OCI-LY7 (cell line): ENCODE measurements around the gene GJC2. TPM values are rescaled to one million over a fixed set of nuclear protein-coding genes. Genes with fewer than 3 reads are reported as not detected.

Source experiments
- BruUV-seq: library from RNA; stranded (reverse); fragments of 400-500 nt; replicated peaks from 2 replicates; lab custom pipeline; 2021; lab: Mats Ljungman, UMichigan
- CTCF ChIA-PET: fragments of 300-600 bp; sonication (Branson Sonifier 250); formaldehyde crosslinking; loops from one replicate; lab custom pipeline; 2022; ENCODE audit warnings: antibody characterized with exemption; ENCODE audit not compliant: unreplicated experiment; lab: Charles Lee
- POLR2A ChIA-PET: fragments of 300-600 bp; sonication (Branson Sonifier 250); formaldehyde crosslinking; loops from one replicate; lab custom pipeline; 2022; ENCODE audit warnings: antibody characterized with exemption; lab: Charles Lee
- DNase-seq: peaks from one replicate; pipeline ENCODE4 v3.0.0-alpha.2; 2015; ENCODE audit warnings: low spot score
- H2AFZ ChIP-seq: fragments of 200-600 bp; sonication (generic), shearing (Covaris generic); 2 replicates; pipeline ENCODE4 v1.6.1; 2014; ENCODE audit warnings: mild to moderate bottlenecking, antibody characterized with exemption, low read length, moderate library complexity
- H3K27ac ChIP-seq: fragments of 200-600 bp; sonication (generic); 2 replicates; pipeline ENCODE4 v1.5.1; 2014; ENCODE audit warnings: mixed run types, low read depth, mild to moderate bottlenecking, moderate library complexity, low read length, inconsistent platforms; ENCODE audit not compliant: poor library complexity, severe bottlenecking
- H3K36me3 ChIP-seq: fragments of 200-600 bp; sonication (generic); 2 replicates; pipeline ENCODE4 v1.6.1; 2014; ENCODE audit warnings: mild to moderate bottlenecking, antibody characterized with exemption, low read length, moderate library complexity, mixed read lengths; ENCODE audit not compliant: insufficient read depth
- H3K4me1 ChIP-seq: fragments of 200-600 bp; sonication (generic); 2 replicates; pipeline ENCODE4 v1.5.1; 2014; ENCODE audit warnings: mild to moderate bottlenecking, low read length; ENCODE audit not compliant: insufficient read depth, poor library complexity, severe bottlenecking
- H3K4me2 ChIP-seq: fragments of 200-600 bp; sonication (generic); 2 replicates; pipeline ENCODE4 v1.6.1; 2014; ENCODE audit warnings: mild to moderate bottlenecking, low read length
- H3K4me3 ChIP-seq: fragments of 200-600 bp; sonication (generic); 2 replicates; pipeline ENCODE4 v1.5.1; 2014; ENCODE audit warnings: mild to moderate bottlenecking, low read depth, low read length; ENCODE audit not compliant: poor library complexity, severe bottlenecking
- H3K79me2 ChIP-seq: fragments of 200-600 bp; sonication (generic); 2 replicates; pipeline ENCODE4 v1.6.1; 2016; ENCODE audit warnings: low read depth, mild to moderate bottlenecking, low read length, moderate library complexity, mixed read lengths; ENCODE audit not compliant: insufficient read depth
- H3K9me2 ChIP-seq: fragments of 200-600 bp; sonication (generic); 2 replicates; pipeline ENCODE4 v1.6.1; 2016; ENCODE audit warnings: mild to moderate bottlenecking, low read length, mixed read lengths; ENCODE audit not compliant: insufficient read depth
- H3K9me3 ChIP-seq: fragments of 200-600 bp; sonication (generic); 2 replicates; pipeline ENCODE4 v1.6.1; 2014; ENCODE audit warnings: mild to moderate bottlenecking, mixed run types, low read length, mixed read lengths
- H4K20me1 ChIP-seq: fragments of 200-600 bp; sonication (generic); 2 replicates; pipeline ENCODE4 v1.6.1; 2014; ENCODE audit warnings: mild to moderate bottlenecking, antibody characterized with exemption, low read length, moderate library complexity, mixed read lengths; ENCODE audit not compliant: insufficient read depth
- EZH2phosphoT487 ChIP-seq: fragments of 200-600 bp; sonication (generic); IDR thresholded peaks from 2 replicates; pipeline ENCODE4 v1.6.1; 2018; ENCODE audit warnings: low read depth, borderline replicate concordance, mild to moderate bottlenecking, mixed run types, antibody characterized with exemption, low read length, moderate library complexity, mixed read lengths
- intact Hi-C: fragments of 100-400 bp; cut with micrococcal nuclease; formaldehyde crosslinking; loops from one replicate; pipeline ENCODE4 v1.10.0; 2022; ENCODE audit not compliant: unreplicated experiment
- total RNA-seq, 2 experiments: library from RNA; depleted of rRNA in 1 of 2; stranded (reverse); fragments of >200 nt in 1 of 2; shearing (Covaris generic) in 1 of 2; gene quantifications; 2 replicates each; pipeline ENCODE4 v1.2.3, GENCODE V29; 2014 to 2022
- TF ChIP-seq, protein P1 (sequence below): fragments of 200-600 bp; sonication (generic); conservative IDR thresholded peaks from 2 replicates; pipeline ENCODE4 v1.5.1; 2014; ENCODE audit warnings: mild to moderate bottlenecking, antibody characterized with exemption, low read length, moderate library complexity, mixed read lengths

The GJC2 gene
- total RNA-seq, 2 experiments from 2014 or later = 0.22 to 0.80 TPM

DNA sequence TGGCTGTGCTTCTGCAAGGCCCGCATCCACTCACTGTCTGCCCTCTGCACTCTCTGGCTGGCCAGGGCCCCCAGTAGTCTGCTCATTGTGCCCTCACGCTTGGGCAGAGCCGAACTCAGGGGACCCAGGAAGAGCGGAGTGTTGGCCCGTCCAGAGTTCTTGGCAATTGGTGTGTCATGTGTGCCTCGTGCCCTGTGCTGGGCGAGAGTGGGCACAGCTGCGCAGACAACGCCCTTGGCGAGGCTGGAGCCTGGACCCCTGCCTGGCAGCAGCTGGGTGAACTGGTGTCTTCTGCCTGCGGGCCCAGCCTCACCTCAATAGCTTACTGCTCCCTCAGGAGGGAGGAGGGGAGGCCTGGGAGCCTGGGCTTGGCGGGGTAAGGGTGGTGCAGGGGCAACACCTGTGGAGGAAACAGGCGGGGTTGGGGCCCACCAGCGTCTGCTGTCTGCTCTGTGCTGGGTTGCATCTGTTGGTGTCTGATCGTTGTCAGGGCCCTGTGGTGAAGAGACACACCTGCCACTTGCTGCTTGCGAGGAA, 7.5 kb upstream of the GJC2 start:
- Histone ChIP-seq H3K4me3 (peak overlapping the region; percentile 92), H3K79me2 (peaks cover 47% of the 10 kb centered on the region), H3K27ac (peak overlapping the region; percentile 51), H3K9me3 (no peaks in the 10 kb centered on the region), H2AFZ (no peak overlapping the region), H3K4me1 (peaks cover 60% of the 10 kb centered on the region), H3K4me2 (peak overlapping the region; percentile 99), H3K9me2 (no peaks in the 10 kb centered on the region), H3K36me3 (peaks cover 31% of the 10 kb centered on the region), H4K20me1 (peaks cover 16% of the 10 kb centered on the region; the same call in 1 of the 2 replicates)
- TF ChIP-seq, protein P1, sequence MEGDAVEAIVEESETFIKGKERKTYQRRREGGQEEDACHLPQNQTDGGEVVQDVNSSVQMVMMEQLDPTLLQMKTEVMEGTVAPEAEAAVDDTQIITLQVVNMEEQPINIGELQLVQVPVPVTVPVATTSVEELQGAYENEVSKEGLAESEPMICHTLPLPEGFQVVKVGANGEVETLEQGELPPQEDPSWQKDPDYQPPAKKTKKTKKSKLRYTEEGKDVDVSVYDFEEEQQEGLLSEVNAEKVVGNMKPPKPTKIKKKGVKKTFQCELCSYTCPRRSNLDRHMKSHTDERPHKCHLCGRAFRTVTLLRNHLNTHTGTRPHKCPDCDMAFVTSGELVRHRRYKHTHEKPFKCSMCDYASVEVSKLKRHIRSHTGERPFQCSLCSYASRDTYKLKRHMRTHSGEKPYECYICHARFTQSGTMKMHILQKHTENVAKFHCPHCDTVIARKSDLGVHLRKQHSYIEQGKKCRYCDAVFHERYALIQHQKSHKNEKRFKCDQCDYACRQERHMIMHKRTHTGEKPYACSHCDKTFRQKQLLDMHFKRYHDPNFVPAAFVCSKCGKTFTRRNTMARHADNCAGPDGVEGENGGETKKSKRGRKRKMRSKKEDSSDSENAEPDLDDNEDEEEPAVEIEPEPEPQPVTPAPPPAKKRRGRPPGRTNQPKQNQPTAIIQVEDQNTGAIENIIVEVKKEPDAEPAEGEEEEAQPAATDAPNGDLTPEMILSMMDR = no peak
- no peak for TF ChIP-seq EZH2phosphoT487
- intact Hi-C loops = no loop called here
- no TSS peak for BruUV-seq
- CTCF ChIA-PET = interaction anchor here (0.5 to 0.9 kb wide), 2 partner anchors 22 to 71 kb away, joined by 3 to 5 read pairs; no protein-coding TSS in a partner anchor
- DNase-seq = peak; percentile 66
- POLR2A ChIA-PET = interaction anchor here (1.3 kb wide), 1 partner anchor 22 kb away, joined by 8 read pairs; the partner anchor contains the start of gene IBA57

DNA sequence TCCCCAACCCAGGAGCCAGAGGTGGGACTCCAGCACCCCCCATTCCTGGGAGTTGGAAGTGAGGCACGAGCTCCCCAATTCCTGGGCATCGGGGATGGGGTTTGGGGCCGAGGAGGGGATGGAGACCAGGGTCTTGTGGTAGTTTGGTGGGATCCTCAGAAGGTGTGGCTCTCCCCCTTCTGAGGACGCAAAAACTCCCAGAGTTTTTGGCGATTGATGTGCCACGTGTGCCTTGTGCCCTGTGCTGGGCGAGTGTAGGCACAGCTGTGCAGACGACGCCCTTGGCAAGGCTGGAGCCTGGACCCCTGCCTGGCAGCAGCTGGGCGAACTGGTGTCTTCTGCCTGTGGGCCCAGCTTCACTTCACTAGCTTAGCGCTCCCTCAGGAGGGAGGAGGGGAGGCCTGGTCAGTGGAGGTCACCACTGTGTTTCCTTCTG, 7.0 kb upstream of the GJC2 start:
- Histone ChIP-seq H2AFZ (no peak overlapping the region), H3K4me1 (peaks cover 55% of the 10 kb centered on the region), H3K4me2 (peak overlapping the region; percentile 99), H4K20me1 (peaks cover 16% of the 10 kb centered on the region; the same call in 1 of the 2 replicates), H3K4me3 (peak overlapping the region; percentile 92), H3K9me2 (no peaks in the 10 kb centered on the region), H3K79me2 (peaks cover 47% of the 10 kb centered on the region), H3K9me3 (no peaks in the 10 kb centered on the region), H3K27ac (peak overlapping the region; percentile 51), H3K36me3 (peaks cover 34% of the 10 kb centered on the region)
- CTCF ChIA-PET = interaction anchor here (0.5 kb wide), 1 partner anchor 71 kb away, joined by 5 read pairs; no protein-coding TSS in a partner anchor
- BruUV-seq = no TSS peak
- DNase-seq = no peak
- intact Hi-C loops = no loop called here
- TF ChIP-seq EZH2phosphoT487 = no peak
- TF ChIP-seq, protein P1 = no peak
- POLR2A ChIA-PET = interaction anchor here (1.1 to 1.3 kb wide), 2 partner anchors 14 to 22 kb away, joined by 4 to 8 read pairs; partner anchors contain the start of gene IBA57
